ENCODE measurements around the gene PTGFRN.

DNA sequence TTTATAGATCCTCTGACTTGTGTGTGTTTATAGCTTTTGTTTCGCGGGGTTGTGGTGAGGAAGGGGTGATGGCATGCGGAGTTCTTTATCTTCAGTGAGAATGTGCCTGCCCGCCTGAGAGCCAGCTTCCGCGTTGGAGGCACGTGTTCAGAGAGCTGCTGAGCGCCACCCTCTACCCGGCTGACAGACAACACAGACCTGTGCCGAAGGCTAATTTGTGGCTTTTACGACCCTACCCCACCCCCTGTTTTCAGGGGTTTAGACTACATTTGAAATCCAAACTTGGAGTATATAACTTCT, 77.5 kb downstream of the PTGFRN start:
- TF ChIP-seq, protein P1, sequence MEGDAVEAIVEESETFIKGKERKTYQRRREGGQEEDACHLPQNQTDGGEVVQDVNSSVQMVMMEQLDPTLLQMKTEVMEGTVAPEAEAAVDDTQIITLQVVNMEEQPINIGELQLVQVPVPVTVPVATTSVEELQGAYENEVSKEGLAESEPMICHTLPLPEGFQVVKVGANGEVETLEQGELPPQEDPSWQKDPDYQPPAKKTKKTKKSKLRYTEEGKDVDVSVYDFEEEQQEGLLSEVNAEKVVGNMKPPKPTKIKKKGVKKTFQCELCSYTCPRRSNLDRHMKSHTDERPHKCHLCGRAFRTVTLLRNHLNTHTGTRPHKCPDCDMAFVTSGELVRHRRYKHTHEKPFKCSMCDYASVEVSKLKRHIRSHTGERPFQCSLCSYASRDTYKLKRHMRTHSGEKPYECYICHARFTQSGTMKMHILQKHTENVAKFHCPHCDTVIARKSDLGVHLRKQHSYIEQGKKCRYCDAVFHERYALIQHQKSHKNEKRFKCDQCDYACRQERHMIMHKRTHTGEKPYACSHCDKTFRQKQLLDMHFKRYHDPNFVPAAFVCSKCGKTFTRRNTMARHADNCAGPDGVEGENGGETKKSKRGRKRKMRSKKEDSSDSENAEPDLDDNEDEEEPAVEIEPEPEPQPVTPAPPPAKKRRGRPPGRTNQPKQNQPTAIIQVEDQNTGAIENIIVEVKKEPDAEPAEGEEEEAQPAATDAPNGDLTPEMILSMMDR (IDR thresholded peaks at IDR 0.05), result no peak
- TF ChIP-seq ZFX (IDR thresholded peaks at IDR 0.05; ENCODE audit: borderline replicate concordance), result no peak

Data from 22Rv1 (cell line).